Activated CD8-positive, alpha-beta memory T cell treated with anti-CD3 and anti-CD28 coated beads, Interleukin-2, amount 50 U/mL, for 24 hours (primary cell): Measurements from ENCODE around the gene RFC1.
"Not testable (repeated sequence)": the region's sequence is repeated elsewhere in the genome, so short reads cannot be mapped to it uniquely, and the experiment has no call there.

ENCODE experiments used
- DNase-seq: peaks from one replicate; pipeline ENCODE4 v3.0.0-alpha.2; 2020; ENCODE audit errors: extremely low read depth

RFC1 gene

DNA sequence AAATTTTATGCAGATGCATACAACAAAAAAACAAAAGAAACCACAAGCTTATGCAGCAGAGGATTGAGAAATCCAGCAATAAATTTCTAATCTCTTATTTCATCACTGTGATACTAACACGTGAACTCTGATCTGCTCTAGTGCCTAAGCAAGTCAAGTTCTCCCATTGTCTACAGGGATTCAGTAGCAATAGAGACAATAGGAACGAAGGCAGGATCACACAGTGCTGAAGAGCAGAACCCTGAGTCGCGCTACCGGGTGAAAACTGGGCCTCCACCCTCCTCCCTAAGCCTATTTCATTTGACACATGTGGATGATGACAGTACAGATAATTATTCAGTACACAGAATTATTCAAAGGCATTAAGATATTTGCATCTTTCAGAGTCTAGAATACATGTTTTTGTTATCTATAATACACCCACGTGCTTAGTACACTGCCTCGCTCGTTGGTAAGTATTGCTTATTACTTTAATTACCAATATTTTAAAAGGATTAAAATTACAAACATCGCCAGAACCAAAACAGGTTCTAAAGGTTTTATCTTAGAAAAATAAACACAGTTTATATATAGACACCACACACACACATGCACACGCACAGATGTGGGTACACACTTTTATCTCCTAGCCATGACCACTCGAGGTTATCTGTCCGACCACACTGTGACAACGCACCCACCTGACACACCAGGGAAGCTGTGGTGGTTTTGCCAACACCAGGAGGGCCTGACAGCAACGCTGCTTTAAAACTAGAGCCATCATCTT, 60.1 kb downstream of the RFC1 start:
- DNase-seq, result no peak

DNA sequence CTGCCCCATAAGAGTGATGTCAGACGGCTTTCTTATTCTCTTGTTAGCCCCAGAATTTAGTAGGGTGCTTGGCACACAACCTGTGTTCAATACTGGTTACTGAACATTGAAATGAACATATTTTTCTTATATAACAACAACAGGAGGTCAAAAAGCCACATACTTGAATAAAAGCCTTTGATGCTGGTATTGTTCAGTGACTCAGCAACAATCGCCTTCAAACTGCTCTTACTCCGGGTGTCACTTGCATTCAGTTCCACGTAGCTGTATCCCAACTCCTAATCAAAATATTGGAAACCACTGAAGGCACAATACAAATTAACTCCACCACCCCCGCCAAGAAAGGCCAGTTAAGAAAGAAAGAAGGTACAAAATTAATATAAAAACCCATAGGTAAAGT, 61.5 kb downstream of the RFC1 start:
- no peak for DNase-seq

DNA sequence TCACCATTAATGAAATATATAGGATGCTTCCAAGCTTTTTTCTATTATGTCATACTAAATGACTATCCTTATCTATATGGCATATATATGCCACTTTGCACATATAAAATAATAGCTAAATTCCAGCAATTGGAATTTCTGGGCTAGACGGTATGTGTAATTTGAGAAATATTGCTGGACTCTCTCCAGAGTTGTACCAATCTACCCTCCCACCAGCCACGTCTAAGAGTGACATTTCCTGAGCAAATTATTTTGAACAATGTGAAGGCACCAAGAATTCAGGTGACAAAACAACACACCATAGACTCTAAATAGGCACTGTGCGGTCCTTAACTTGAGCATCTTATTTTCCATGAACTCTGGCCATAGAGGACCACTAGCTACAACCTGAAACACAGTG, 62.3 kb downstream of the RFC1 start:
- no peak for DNase-seq

DNA sequence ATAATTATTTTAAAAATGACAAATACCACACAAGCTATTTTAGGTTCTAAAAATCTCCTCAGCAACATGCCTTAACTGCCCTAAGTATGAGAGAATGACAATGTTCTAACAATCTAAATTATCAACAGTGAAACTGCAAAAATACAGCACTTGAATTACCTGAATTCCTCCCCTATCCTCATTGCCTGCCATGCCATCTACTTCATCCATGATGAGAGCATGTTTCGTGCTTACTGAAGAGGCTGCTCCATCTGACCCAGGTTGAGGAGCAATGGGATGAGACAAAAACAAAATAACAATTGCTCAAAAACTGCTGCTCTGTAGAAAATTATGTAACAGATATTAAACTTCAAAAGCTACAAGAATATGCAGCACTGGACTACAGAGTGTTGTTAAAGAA, 63.3 kb downstream of the RFC1 start:
- DNase-seq, result no peak

DNA sequence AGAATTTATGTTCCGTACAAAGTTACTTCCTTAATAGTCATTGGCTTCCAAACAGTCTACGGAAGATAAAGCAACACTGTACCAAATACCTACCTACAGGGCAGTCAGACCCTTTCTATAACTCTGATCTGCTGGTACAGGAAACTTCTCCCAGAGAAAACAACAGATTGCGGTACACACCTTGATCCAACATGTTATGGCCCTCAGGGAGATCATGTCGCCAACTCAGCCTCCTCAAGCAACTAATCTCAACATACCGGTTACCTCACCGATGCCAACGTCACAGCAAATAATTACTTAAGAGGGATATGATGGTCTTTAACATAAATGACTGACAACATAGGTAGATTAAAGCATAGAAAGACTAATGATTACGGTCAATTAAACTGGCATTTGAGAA, 70.4 kb downstream of the RFC1 start:
- DNase-seq, result no peak

DNA sequence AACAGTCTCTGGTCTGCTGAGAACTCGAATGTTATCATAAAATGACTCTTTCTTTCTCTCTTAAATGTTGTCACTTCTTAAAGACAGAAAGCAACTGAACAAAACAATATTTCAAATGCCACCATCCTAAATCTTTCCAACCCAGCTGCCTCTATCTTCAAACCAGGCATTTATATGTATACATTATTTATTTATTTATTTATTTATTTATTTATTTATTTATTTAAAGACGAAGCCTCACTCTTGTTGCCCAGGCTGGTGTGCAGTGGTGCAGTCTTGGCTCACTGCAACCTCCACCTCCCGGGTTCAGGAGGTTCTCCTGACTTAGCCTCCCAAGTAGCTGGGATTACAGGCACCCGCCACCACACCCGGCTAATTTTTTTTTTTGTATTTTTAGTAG, 73.7 kb downstream of the RFC1 start:
- not testable (repeated sequence) for DNase-seq

DNA sequence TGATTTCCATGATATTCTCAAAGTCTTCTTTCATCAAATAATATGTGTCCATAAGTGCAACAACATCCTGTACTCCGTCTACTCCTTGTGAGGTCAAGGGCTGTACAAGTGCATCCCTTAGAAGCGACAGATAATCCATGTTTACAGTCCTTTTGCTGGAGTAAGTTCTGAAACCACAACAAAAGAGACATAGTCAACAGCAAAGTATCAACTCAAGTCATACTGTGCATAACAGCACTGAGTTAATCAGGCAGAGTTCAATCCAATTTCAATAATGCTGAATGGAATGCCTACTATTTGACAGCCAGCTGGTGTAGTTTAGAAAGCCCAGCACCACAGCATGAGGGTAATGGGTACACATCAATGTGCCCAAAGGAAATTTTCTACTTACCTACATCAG, 74.5 kb downstream of the RFC1 start:
- DNase-seq, result no peak

DNA sequence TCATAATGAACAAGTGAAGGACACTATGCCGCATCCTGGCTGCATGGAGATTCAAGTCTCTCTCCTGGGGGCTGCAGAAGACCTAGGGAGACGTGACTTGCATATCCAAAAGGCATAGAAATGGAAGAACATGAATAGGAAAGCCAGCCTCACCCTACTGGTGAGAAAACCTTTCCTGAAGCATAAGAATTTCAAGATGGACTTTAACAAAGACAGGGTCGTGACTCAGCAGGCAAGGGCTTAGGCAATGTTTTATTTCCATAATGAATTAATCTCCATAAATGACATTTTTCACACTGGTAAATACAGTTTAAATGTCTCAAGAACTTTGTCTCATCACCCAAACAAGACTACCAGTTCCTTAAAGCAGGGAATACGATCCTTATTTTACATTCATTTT, 78.9 kb downstream of the RFC1 start:
- DNase-seq, result no peak

DNA sequence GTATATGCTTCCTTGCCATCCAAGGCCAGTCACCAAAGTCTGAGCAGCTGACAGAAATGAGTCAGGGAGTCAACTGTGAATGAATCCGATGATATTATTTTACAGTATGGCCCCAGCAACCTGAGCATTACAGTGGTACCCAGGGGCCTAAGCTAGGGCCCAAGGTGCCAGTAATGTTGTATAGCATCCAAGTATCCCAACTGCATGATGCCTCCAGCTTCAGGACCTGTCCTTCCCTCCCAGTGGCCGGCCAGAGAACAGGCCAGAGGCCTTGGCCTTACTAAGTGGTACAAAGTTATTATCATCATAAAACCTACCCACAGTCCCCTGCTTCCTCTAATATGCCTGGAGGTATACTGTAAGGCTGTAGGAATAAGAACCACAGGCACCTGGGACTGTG, 79.9 kb downstream of the RFC1 start:
- no peak for DNase-seq

DNA sequence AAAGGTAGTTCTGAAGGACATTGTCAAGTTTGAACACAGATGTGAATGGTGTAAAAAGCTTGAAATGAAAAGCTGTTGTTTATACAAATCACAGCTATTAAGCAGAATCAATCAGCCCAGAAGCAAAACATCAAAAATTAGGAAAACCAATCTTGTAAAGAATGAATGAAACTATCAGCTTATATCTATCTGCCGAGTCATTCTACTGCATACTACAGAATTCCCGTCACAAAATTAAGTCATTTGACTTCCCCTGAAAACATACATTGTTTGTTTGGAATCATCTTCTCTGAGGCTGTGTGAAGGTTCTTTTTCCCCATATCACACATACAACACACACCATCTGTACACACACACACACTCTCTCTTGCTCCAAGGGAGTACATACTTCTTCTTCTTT, 80.3 kb downstream of the RFC1 start:
- DNase-seq, result no peak

DNA sequence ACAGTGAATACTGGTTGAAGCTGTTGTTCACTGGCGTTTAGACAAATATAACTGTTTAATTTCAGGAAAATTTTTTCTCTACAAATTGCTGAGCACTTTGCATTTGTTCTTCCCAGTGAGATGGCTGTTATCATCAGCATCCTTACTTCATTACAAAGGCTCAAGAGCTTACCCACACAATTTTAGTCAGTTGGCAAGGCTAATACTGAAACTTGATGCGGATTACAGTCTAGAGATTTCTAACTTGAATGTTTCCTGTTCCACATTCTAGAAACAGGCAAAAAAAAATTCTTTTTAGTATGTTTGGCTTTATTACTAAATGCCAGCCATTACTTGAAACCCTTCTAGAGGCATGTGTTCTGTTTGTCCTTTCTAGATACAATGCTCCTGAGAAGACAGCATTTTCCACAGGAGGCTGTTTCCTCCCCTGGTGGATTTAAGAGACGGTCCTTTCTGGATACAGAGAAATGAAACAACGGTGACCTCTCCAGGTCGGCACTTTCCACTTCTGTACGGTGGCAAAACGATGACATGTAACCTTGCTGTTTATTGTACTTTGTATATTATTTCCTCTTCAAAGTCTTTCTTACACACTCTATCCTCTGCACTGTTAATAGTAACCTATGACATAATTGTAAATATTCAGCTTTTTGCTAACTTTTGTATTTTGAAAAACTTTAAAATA, 80.9 kb downstream of the RFC1 start:
- DNase-seq, result no peak

DNA sequence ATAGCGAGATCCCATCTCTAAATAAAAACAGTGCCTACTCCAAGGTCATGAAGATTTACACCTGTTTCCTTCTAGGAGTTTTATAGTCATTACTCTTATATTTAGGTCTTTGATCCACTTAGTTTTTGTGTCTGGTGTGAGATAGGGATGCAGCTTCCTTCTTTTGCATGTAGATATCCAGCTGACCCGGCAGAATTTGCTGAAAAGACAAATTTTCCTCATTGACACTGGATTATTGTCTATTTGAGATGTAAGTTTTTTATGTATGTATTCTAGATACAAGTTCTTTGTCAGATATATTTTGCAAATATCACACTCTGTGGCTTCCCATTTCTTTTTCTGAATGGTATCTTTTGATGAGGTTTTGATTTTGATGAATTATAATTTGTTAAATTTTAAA, 85.4 kb downstream of the RFC1 start:
- no peak for DNase-seq

DNA sequence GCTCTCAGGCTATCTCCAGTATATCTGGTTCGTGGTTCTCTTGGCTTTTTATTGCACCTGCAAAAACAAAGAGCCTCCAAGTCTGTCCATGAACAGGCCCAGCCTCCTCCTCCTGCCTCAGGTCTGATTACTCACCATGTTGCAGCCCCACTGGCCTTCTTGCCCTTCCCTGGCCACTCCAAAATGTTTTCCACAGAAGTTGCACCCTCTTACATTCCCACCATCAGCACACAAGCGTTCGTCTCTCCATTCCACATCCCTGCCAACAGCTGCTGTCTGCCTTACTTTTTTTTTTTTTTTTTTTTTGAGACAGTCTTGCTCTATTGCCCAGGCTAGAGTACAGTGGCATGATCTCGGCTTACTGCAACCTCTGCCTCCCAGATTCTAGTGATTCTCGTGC, 86.7 kb downstream of the RFC1 start:
- DNase-seq, result no peak

DNA sequence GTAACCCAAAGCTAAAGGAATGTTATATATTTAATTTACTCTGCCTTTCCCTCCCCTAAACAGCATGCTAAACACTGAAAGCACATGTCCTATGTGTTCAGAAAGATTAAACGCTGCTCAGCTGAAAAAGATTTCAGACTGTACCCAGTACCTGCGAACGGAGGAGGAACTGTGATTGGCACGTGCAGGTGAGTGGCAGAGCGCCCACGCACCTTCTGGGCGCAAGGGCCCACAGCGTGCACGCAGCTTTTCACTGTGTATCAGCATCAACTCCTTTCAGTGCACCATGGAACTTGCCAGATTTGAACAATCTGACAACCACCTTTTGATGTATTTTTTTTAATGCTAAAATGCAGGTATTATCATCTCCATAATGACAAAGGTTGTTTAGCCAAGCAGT, 87.7 kb downstream of the RFC1 start:
- DNase-seq, result no peak

DNA sequence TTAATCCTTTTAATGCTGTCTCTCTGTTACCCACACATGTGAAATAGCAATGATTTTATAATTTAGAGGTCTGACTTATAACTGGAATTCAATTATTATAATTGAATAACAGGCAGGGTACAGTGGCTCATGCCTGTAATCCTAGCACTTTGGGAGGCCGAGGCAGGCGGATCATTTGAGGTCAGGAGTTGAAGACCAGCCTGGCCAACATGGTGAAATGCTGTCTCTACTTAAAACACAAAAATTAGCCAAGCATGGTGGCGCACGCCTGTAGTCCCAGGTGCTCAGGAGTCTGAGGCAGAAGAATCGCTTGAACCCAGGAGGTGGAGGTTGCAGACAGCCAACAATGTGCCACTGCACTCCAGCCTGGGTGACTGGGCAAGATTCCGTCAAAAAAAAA, 88.5 kb downstream of the RFC1 start:
- DNase-seq, result not testable (repeated sequence)

DNA sequence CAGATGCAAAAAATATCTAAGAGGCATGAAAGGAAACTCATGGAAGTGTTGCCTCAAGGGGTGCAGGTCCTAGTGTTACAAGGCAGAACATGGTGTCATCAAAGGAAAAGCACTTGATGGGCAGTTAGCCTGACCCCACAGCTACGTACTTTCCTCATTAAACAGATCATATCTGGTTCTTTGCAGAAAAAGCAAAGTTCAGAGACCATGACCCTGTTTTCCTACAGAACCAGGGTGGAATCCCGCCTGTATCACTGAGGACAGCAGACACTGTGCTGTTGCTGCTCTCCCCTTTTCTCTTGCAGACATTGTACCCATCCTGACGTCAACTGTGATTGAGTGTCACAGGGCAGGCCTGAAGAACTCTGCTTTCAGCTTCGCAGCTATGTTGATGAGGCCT, 91.7 kb downstream of the RFC1 start:
- DNase-seq, result no peak

DNA sequence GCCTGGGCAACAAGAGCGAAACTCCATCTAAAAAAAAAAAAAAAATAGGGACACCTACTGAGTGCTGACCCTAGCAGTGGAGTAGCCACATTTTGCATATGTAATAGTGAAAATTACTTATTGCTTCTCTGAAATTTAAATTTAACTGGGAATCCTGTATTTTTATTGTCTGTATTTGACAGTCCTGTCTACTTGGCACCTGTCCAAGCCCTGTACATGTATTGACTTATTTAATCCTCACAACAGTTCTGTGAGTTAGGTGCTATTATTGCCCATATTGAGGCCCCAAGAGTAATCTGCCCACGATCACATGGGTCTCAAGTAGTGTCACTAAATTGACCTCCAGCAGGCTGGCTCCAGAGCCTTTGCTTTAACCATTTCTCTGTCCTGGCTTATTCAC, 102.3 kb downstream of the RFC1 start:
- DNase-seq, result no peak

DNA sequence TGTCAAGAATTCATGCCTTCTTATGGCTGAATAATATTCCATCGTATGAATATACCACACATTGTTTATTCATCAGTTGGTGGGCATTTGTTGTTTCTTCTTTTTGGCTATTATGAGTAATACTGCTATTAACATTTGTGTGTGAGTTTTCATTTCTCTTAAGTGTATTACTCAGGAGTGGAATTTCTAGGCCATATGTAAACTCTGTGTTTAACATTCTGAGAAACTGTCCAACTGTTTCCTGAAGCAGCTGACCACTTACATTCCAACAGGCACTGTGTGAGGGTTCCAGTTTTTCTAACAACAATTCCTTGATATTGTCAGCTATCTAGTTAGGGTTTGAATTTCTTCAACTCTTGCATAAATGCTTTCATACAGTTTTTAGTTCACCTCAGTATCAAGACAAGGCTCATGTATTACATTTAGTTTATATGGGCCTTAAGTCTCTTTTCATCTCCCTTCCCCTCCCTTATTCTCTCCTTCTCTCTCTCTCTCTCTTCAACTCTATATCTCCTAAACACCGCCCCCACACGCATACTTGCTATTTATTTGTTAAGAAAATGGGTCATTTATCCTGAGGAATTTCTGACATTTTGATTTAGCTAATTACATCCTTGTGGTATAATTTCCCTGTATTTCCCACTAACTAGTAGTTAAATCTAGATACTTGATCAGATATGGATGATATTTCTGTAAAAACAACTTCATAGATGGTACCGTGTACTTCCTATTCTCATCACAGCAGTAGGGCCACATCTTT, 106.4 kb downstream of the RFC1 start:
- DNase-seq, result no peak

DNA sequence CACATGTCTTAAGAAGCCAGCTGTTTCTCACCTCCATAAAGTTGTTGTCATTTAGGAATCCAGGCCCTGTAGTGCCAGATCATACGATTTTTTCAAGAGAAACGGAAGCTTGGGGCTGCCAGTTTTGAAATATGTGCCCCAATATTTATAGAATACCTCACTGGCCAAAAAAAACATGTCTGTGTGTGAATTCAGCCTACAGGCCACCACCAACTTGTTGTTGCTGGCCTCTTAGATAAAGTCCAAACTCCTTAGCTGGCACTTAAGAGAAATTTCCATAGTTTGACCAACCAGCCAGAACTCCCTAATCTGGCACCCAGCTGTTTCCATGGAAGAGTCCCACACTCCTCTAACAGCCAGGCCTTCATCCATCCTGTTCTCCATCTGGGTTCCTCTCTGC, 109.7 kb downstream of the RFC1 start:
- DNase-seq, result no peak

DNA sequence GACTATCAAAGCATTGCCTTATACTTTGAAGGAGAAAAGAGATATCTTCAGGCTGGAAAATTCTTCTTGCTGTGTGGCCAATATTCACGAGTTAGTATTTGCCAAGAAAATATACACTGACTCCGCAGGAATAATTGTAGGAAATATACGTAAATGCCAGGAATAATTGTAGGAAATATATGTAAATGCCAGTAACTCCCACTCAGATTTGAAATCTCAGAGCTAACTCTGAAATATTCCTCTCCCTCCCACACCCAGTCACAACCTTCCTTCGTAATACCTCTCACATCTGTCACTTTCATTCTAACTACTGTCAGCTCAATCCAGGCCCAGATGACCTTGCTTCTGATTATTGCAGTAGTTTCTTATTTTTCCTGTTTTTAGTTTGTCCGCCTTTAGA, 110.3 kb downstream of the RFC1 start:
- DNase-seq, result no peak

DNA sequence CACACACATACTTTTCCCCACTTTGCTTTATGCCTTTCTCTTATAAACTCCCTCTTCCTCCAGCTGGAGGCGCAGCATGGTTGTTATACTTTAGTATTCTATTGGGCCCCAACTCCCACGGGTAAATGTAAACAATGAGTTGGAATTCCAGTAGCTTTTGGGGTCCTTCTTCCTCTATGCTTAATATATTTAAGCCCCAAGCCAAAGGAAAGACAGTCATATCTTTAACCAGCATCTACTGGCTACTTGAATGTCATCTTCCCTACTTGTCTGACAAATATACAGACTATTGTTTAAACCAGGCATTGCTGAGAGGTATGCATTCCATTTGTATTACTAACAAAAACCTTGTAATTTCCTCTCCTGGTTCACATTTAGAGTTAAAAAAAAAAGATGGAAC, 110.9 kb downstream of the RFC1 start:
- DNase-seq, result no peak

DNA sequence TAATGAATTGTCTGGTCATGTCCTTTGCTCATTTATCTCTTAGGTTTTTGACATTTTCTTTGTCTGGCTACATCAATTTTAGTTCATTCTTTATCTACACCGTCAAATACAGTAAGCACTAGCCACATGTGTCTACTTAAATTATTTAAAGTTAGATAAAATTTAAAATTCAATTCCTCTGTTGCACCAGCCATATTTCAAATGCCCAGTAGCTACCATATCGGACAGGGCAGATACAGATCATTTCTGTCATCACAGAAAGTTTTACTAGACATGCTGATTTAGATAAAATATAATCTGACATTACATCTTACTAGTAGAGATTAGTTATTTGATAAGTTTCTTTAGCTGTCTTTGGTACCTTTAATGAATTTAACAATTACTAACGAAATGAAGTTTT, 122.7 kb downstream of the RFC1 start:
- no peak for DNase-seq
